ENCODE data around the gene CD86. TPM values are rescaled to one million over a fixed set of nuclear protein-coding genes. Genes with fewer than 3 reads are reported as not detected.

The CD86 gene
- total and polyA plus RNA-seq, 9 of the 15 experiments (the other 6 are each of a cell fraction or from before 2014, with no cell fraction given), result 0.16 TPM; not detected in 8

GRCh38 chr3:122021037-122021436 is 34.1 kb upstream of the CD86 start:
- Histone ChIP-seq H3K9me3 (replicated peaks; ENCODE audit: control insufficient read depth, insufficient read depth, low read depth, low read length) (no peaks in the 10 kb centered on the region), H3K36me3 (ENCODE audit: control insufficient read depth, insufficient read depth, low read length) (no peaks in the 10 kb centered on the region), H3K4me1 (replicated peaks in 1 of 2; ENCODE audit: control insufficient read depth in 2 of 2, insufficient read depth in 2 of 2, low read length in 2 of 2) (peaks cover 0 to 7% of the 10 kb centered on the region in 2 experiments; a peak in 2 of 5 replicates), H2AFZ (ENCODE audit: low read depth, low read length) (no peak overlapping the region), H3K4me3 (no peak overlapping the region), H4K20me1 (replicated peaks; ENCODE audit: control insufficient read depth, insufficient read depth, low read length) (no peaks in the 10 kb centered on the region), H3K27ac (ENCODE audit: extremely low read depth, low read depth, low read length) (no peak overlapping the region), H3K27me3 (ENCODE audit: control insufficient read depth in 2 of 2, insufficient read depth in 2 of 2, low read length in 2 of 2) (peaks cover 0 to 7% of the 10 kb centered on the region in 2 experiments; a peak in 1 of 5 replicates), H3K9ac (ENCODE audit: insufficient read depth in 1 of 2, low read depth in 2 of 2, low read length in 2 of 2) (no peak overlapping the region), H3K4me2 (ENCODE audit: insufficient read depth, low read length) (no peak overlapping the region), H3K79me2 (ENCODE audit: control insufficient read depth, insufficient read depth, low read length) (no peaks in the 10 kb centered on the region), H3K9me1 (ENCODE audit: control insufficient read depth, insufficient read depth, low read length) (no peaks in the 10 kb centered on the region)
- BruUV-seq (replicated peaks), result no TSS peak
- CTCF ChIA-PET (ENCODE audit: low intra/inter-chr PET ratio), result no interaction called here
- intact Hi-C loops (cut with micrococcal nuclease) (no loop called here), in situ Hi-C loops (cut with MboI) (no loop called here)
- TF ChIP-seq TBP (optimal IDR thresholded peaks at IDR 0.05; ENCODE audit: low read depth, low read length), result no peak
- TF ChIP-seq ZNF431 (CRISPR knock-in tag; IDR thresholded peaks at IDR 0.05), result no peak
- no peak for TF ChIP-seq DNMT1 (IDR thresholded peaks at IDR 0.05)
- DNase-seq (ENCODE audit: extremely low read depth in 1 of 4, low spot score in 3 of 4) (no peak), ATAC-seq (no peak), FAIRE-seq (no peak)
- WGBS (ENCODE audit: insufficient coverage, low coverage, missing lambda C conversion rate), result 0% methylated on average over 1 of the region's 1 CpG
- POLR2A ChIA-PET, result interaction anchor here (1.8 kb wide), 1 partner anchor 11 kb away, joined by 7 read pairs; no protein-coding TSS in a partner anchor

- in situ Hi-C loops (cut with MboI), result no loop called here
- Histone ChIP-seq H3K4me3 (no peak within 1 kb of the TSS), H3K36me3 (ENCODE audit: control insufficient read depth, insufficient read depth, low read length) (no peaks in the 10 kb centered on the region), H3K4me1 (replicated peaks in 1 of 2; ENCODE audit: control insufficient read depth in 2 of 2, insufficient read depth in 2 of 2, low read length in 2 of 2) (peaks cover 0 to 7% of the 10 kb centered on the region in 2 experiments; a peak in 2 of 5 replicates), H3K27me3 (ENCODE audit: control insufficient read depth in 2 of 2, insufficient read depth in 2 of 2, low read length in 2 of 2) (peaks cover 0 to 7% of the 10 kb centered on the region in 2 experiments; a peak in 1 of 5 replicates), H2AFZ (ENCODE audit: low read depth, low read length) (no peak within 1 kb of the TSS), H3K9ac (ENCODE audit: insufficient read depth in 1 of 2, low read depth in 2 of 2, low read length in 2 of 2) (no peak within 1 kb of the TSS), H4K20me1 (replicated peaks; ENCODE audit: control insufficient read depth, insufficient read depth, low read length) (no peaks in the 10 kb centered on the region), H3K9me1 (ENCODE audit: control insufficient read depth, insufficient read depth, low read length) (no peaks in the 10 kb centered on the region), H3K79me2 (ENCODE audit: control insufficient read depth, insufficient read depth, low read length) (no peaks in the 10 kb centered on the region), H3K9me3 (replicated peaks; ENCODE audit: control insufficient read depth, insufficient read depth, low read depth, low read length) (no peaks in the 10 kb centered on the region), H3K4me2 (ENCODE audit: insufficient read depth, low read length) (no peak within 1 kb of the TSS), H3K27ac (ENCODE audit: extremely low read depth, low read depth, low read length) (no peak within 1 kb of the TSS)
- no TSS peak for BruUV-seq (replicated peaks)
- CTCF ChIA-PET (ENCODE audit: low intra/inter-chr PET ratio), result no interaction called here
- 18% methylated on average over 15 of the region's 43 CpGs for WGBS (ENCODE audit: insufficient coverage, low coverage, missing lambda C conversion rate)
- POLR2A ChIA-PET, result no interaction called here
- DNase-seq (ENCODE audit: extremely low read depth in 1 of 4, low spot score in 3 of 4) (peak; percentile 5 to 26 (median 22)), ATAC-seq (peak; percentile 75), FAIRE-seq (no peak)
- intact Hi-C loops (cut with micrococcal nuclease), result no loop called here
- TF ChIP-seq PRMT5 (CRISPR knock-in tag; IDR thresholded peaks at IDR 0.05), result no peak
- no peak for TF ChIP-seq ZBTB5 (IDR thresholded peaks at IDR 0.05)
- no peak for TF ChIP-seq TCF7 (IDR thresholded peaks at IDR 0.05; ENCODE audit: borderline replicate concordance)
- TF ChIP-seq ARID4B (CRISPR knock-in tag; IDR thresholded peaks at IDR 0.05), result no peak
- no peak for TF ChIP-seq KHSRP (IDR thresholded peaks at IDR 0.05)
- no peak for TF ChIP-seq TEAD4 (IDR thresholded peaks at IDR 0.05; ENCODE audit: low read length)
- TF ChIP-seq TEAD4 (CRISPR knock-in tag; IDR thresholded peaks at IDR 0.05; ENCODE audit: borderline replicate concordance), result no peak
These were observed 33.3 kb upstream of the CD86 start, which contains the start of gene ILDR1 for GRCh38 chr3:122021811-122022401. Gene ILDR1 (minus strand): TSS chr3:122022247. CDS start chr3:122022077, 170 bp downstream.
